Brain microvascular endothelial cell (primary cell): ENCODE measurements around the gene GPLD1.

Experiments used
- DNase-seq: peaks from one replicate; pipeline ENCODE4 v3.0.0-alpha.2; 2020
- H3K27ac ChIP-seq: fragments of 250-450 bp; sonication (Bioruptor Pico); 2 replicates; pipeline ENCODE4 v1.5.1; 2020; ENCODE audit warnings: mild to moderate bottlenecking, moderate library complexity
- H3K27me3 ChIP-seq: fragments of 250-450 bp; sonication (Bioruptor Pico); replicated peaks from 2 replicates; pipeline ENCODE4 v1.5.1; 2020; ENCODE audit warnings: mild to moderate bottlenecking
- H3K36me3 ChIP-seq: fragments of 250-450 bp; sonication (Bioruptor Pico); replicated peaks from 2 replicates; pipeline ENCODE4 v1.5.1; 2020; ENCODE audit warnings: mild to moderate bottlenecking
- H3K4me3 ChIP-seq: 2 replicates; pipeline ENCODE4 v1.5.1; 2011; ENCODE audit warnings: low read depth, mild to moderate bottlenecking, control low read depth, low read length, moderate library complexity
- CTCF ChIP-seq: IDR thresholded peaks from 2 replicates; pipeline ENCODE4 v1.5.1; 2011; ENCODE audit warnings: low read depth, mild to moderate bottlenecking, moderate library complexity, low read length, control low read depth, inconsistent platforms; ENCODE audit errors: missing control alignments
- in situ Hi-C: cut with HindIII; loops from 2 replicates; pipeline ENCODE4 v1.10.0; 2017; ENCODE audit warnings: low sequenced_read_pairs, low pct_ligation_motif_present

Gene GPLD1

GRCh38 chr6:24489881-24490280 is 503 bp upstream of the GPLD1 start:
- Histone ChIP-seq H3K27me3 (no peaks in the 10 kb centered on the region), H3K27ac (no peak overlapping the region), H3K36me3 (no peaks in the 10 kb centered on the region), H3K4me3 (no peak overlapping the region)
- in situ Hi-C loops = no loop called here
- no peak for TF ChIP-seq CTCF
- DNase-seq = no peak

GRCh38 chr6:24486065-24486464 is 3.3 kb downstream of the GPLD1 start:
- TF ChIP-seq CTCF = no peak
- Histone ChIP-seq H3K27me3 (no peaks in the 10 kb centered on the region), H3K4me3 (no peak overlapping the region), H3K27ac (no peak overlapping the region), H3K36me3 (no peaks in the 10 kb centered on the region)
- in situ Hi-C loops = no loop called here
- no peak for DNase-seq

GRCh38 chr6:24484657-24485323 is 4.6 kb downstream of the GPLD1 start:
- in situ Hi-C loops = no loop called here
- H3K36me3 ChIP-seq = no peaks in the 10 kb centered on the region
- no peak for TF ChIP-seq CTCF
- H3K27me3 ChIP-seq = no peaks in the 10 kb centered on the region
- no peak for DNase-seq
- H3K4me3 ChIP-seq = no peak overlapping the region
- no peak overlapping the region for H3K27ac ChIP-seq

GRCh38 chr6:24481449-24481848 is 7.9 kb downstream of the GPLD1 start:
- DNase-seq = no peak
- Histone ChIP-seq H3K27me3 (no peaks in the 10 kb centered on the region), H3K27ac (no peak overlapping the region), H3K36me3 (no peaks in the 10 kb centered on the region), H3K4me3 (no peak overlapping the region)
- no peak for TF ChIP-seq CTCF
- in situ Hi-C loops = no loop called here

- Histone ChIP-seq H3K4me3 (no peak overlapping the region), H3K27me3 (no peaks in the 10 kb centered on the region), H3K27ac (no peak overlapping the region), H3K36me3 (no peaks in the 10 kb centered on the region)
- no peak for TF ChIP-seq CTCF
- in situ Hi-C loops = no loop called here
- no peak for DNase-seq
These were observed 8.7 kb downstream of the GPLD1 start for GRCh38 chr6:24480705-24481104.

GRCh38 chr6:24478903-24479302 is 10.5 kb downstream of the GPLD1 start:
- in situ Hi-C loops = no loop called here
- H3K27me3 ChIP-seq = no peaks in the 10 kb centered on the region
- H3K36me3 ChIP-seq = no peaks in the 10 kb centered on the region
- no peak for DNase-seq
- no peak overlapping the region for H3K4me3 ChIP-seq
- TF ChIP-seq CTCF = no peak
- H3K27ac ChIP-seq = no peak overlapping the region
